Fibroblast of peridontal ligament (primary cell): ENCODE data around the gene CREG2.

ENCODE experiments used
- DNase-seq: peaks from one replicate; pipeline ENCODE4 v3.0.0-alpha.2; 2010; ENCODE audit errors: extremely low read depth

The CREG2 gene, protein sequence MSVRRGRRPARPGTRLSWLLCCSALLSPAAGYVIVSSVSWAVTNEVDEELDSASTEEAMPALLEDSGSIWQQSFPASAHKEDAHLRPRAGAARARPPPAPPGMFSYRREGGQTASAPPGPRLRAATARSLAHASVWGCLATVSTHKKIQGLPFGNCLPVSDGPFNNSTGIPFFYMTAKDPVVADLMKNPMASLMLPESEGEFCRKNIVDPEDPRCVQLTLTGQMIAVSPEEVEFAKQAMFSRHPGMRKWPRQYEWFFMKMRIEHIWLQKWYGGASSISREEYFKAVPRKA

GRCh38 chr2:101387151-101387834 lies at the start of gene CREG2:
Gene CREG2, minus strand, starts transcription at chr2:101387503. Its CDS starts 46 bp downstream, at chr2:101387457.
- DNase-seq = peak; percentile 37

GRCh38 chr2:101435001-101435862 lies 47.9 kb upstream of the CREG2 start:
- DNase-seq = peak; percentile 84

GRCh38 chr2:101433465-101433864 lies 46.2 kb upstream of the CREG2 start:
- peak; percentile 68 for DNase-seq

DNA sequence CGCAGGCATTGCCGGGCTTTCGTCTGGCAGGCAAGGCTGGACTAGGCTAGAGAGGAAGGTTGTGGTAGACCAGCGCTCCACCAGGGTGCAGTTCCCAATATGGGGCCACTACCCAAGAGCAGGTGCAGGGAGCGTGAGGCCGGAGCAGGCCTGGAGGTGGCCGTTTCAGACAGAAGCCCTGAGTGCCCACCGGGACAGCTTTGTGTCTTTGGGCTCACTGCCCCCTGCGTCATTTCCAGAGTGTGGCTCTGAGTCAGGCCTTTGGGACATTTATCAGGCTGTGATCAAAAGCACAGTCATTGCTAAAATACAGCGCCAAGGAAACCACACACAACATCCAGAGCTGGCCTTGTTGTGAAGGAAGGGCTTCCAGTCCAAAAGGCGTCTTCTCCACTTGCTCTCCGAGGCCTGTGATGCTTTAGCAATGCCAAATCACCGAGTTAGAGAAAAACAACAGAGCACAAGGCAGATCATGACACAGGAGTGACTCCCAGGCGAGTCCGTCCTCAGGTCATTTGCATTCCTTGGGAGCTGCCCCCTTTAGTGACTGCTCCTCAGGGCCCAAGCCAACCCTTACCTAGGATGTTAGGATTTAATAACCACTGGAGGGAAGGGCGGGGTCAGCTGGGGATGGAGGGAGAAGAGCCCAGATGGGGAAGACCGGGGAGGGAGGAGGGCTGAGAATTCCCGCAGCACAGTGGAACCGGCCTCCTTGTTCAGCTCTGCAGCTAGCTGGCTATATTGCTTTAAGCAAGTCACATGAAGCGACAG lies 45.3 kb upstream of the CREG2 start:
- DNase-seq = peak; percentile 25

DNA sequence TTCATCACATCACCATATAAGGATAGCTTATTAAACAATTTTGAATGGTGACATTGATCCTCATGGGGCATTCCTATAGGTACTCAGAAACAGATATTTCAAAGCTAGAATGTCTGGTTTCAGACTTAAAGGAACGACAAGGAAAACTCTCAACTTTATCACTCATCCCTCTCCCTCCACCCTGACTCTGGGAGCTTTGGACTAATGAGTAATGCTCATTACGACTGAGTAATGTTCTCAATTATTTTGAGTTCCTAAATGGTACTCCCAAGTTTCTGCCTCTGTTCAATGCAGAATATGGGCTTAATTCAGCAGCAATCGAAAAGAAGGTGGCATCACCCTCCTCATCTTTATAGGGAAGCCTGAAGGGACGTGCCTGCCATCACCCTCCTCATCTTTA lies 44.2 kb upstream of the CREG2 start:
- no peak for DNase-seq

DNA sequence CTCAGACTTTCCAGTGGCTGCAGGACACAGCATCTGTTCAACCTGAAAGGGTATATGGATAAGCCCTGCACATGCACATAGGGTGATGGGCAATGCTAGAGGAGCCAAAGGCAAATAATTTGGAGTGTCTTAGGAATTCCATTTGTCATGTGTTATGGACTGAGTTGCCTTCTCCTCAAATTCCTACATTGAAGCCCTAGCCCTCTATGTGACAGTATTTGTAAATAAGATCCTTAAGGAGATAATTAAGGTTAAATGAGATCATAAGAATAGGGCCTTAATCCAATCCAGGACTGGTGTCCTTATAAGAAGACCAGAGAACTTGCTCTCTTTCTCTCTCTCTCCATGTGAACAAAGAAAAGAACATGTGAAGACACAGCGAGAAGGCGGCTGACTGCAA lies 42.9 kb upstream of the CREG2 start:
- no peak for DNase-seq

GRCh38 chr2:101429453-101429852 lies 42.1 kb upstream of the CREG2 start:
- DNase-seq = no peak

DNA sequence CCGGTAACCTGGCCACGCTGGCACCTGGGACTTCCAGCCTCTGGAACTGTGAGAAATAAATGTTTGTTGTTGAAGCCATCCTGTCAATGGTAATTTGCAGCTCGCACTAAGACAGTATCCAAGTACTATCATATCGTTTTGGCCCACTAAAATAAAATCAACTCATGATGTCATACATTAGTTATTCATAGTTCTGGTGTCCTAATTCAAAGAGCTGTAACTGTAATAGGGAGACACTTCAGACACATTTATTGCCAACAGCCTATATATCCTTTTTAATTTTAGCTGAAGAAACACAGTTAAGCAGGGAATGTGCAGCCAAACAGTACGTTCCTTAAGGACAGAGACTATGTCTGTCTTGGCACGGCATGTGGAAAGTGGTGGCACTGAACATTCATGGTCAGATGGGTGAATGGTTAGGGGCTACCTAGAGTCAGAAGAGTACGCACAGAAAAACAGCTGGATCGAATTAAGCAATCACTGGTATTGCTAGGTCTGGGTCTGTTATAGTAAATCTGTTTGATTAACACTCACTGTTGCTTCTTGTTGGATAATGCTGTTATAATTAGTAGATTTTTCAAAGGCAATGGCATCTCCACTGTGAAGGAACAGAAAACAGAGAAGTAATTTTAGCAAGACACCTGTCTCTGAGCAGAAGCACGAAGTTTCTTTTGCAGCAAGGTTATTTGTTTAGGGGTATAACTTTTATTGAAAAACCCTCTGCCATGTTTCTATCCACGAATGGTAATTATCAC lies 41.3 kb upstream of the CREG2 start:
- DNase-seq = no peak

DNA sequence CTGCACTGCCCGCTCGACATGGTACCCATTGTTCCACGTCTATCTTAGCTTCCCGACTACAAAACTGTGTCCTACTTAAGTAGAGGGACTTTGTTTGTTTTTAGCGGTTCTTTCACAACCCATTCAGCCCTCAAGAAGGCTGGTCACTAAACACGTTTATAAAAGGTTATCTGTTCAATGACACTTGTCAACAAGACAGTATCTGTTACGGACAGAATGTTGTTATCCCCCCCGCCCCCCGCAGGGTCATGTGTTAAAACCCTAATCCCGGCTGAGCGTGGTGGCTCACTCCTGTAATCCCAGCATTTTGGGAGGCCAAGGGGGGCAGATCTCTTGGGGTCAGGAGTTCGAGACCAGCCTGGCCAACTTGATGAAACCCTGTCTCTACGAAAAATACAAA lies 40.4 kb upstream of the CREG2 start:
- DNase-seq = no peak

GRCh38 chr2:101427240-101427639 lies 39.9 kb upstream of the CREG2 start:
- DNase-seq = no peak

DNA sequence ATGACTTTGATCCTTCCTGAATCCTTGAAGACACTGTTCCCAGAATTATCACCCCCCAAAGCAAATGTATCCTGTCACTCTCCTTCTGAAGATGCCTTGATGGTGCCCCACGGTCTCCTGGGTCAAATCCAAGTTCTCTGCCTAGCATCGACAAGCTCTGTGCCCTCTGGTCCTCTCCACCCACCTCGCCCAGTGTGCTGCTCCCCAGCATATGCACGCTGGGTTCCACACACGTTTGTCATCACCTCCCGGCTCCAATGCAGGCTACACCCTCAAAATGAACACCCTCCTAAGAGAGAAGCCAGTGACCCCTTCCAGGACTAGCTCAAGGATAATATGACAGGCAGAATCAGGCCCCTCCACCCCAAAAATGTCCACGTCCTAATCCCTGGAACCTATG lies 39.5 kb upstream of the CREG2 start:
- DNase-seq = no peak

- DNase-seq = peak; percentile 48
Measured at GRCh38 chr2:101420623-101421022, 33.3 kb upstream of the CREG2 start.

GRCh38 chr2:101419096-101419663 lies 31.9 kb upstream of the CREG2 start:
- DNase-seq = peak; percentile 87

DNA sequence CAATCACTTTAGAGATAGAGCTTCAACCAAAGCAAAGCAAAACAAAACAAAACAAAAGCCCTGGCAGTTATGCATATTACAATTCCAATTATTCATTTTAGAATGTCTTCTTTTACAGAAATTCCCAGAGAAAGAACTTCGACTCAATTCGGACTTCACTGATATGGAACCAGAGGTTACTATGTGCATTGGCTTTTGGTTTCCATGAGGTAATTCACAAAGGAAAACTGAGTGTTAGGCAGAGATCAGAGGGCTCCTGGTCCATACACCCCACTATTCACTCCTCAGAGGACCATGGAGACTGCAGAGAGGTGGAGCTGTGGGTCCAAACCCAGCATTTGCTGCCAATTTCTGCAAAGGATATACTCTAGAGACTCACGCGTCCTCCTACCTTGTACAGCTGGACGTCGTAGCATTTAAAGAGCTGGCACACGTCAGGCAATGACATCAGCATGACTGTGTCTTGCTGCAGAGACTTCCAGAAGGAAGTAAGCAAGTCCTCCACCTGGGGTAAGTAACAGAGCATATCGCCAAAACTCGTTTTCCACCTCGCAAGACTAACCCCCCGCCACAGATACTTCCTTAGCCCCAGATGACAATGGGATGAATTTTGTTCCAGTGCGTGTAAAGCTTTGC lies 31.3 kb upstream of the CREG2 start:
- DNase-seq = no peak

GRCh38 chr2:101416609-101417008 lies 29.3 kb upstream of the CREG2 start:
- no peak for DNase-seq

DNA sequence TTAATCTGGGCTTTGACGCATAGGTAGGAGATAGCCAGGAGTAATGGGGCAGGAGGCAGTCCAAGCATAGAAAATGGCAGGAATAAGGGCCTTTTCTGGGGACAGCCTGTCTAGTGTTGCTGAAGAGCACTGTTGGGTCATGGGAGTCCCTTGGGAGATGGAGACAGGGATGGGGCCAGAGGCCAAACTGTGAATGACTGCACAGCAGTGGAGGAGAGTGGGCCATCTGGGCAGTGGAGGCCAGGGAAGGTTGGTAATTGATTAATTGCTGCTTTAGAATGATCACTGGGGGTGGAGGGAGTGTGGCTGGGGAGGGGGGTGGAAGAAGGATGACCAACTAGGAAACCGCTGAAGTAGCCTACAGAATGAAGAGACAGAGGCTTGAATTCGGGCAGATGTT lies 28.6 kb upstream of the CREG2 start:
- no peak for DNase-seq

DNA sequence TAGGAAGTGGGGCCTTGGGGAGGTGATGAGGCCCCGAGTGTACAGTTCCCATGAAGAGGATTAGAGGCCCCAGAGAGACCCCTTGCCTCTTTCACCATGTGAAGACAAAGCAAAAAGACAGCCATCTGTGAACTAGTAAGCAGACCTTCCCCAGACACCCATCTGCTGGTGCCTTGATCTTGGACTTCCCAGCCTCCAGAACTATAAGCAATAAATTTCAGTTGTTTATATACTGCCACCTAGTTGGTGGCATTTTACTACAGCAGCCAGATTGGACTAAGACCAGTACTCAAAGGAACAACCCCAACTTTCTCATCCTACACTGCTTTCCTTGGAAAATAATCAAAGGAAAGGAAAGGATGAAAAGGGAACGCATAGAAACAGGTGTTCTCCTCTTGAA lies 27.9 kb upstream of the CREG2 start:
- DNase-seq = no peak

GRCh38 chr2:101412092-101412694 lies 24.9 kb upstream of the CREG2 start:
- DNase-seq = no peak

DNA sequence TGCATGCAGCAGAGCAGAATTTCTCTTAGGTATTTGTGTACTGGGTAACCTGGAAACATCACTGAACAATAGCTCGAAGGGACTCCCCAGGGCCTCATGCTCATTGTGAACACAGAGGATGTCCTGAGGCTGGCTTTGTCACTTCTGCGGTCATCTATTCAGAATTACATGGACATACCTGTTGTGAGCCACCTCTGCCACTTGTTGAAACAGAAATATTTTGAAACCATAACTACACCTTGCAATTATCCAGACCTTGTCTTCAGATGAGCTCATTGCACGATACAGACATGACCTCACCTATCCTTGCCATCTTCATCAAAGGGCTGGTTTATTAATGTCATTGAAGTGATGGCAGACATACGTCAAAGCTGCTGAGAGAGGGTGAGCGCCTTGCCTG lies 23.4 kb upstream of the CREG2 start:
- no peak for DNase-seq

- DNase-seq = no peak
Measured at GRCh38 chr2:101410114-101410513, 22.8 kb upstream of the CREG2 start.
